ENCODE data around the gene PTPRD. TPM values are rescaled to one million over a fixed set of nuclear protein-coding genes. Genes with fewer than 3 reads are reported as not detected.

The PTPRD gene
- total RNA-seq, 1 donor: 0.52 TPM

DNA sequence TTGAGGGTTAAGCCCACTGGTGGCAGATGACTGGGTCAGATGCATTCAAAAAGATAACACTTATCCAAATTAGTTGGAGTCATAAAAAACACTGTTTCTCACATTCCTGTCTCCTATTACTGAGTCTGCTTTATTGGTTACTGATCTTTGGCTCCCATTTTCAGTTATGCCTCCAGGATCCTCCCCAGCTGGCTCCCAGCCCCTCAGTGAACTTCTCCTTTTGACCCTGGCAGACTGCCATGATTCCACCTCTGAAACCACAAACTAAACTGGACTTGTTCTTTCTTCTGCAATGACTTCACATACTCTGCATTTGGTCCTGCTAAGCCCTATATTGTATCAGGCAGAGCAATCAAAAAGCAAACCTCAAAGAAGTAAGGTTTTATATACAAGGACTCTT is 1952.4 kb downstream of the PTPRD start:
- Histone ChIP-seq H3K4me3 (ENCODE audit: low read length) (no peak overlapping the region), H3K9me3 (ENCODE audit: low read depth, low read length) (no peaks in the 10 kb centered on the region), H3K4me1 (ENCODE audit: insufficient read depth, low read length) (peaks cover 9% of the 10 kb centered on the region), H3K27me3 (ENCODE audit: insufficient read depth, low read length) (no peaks in the 10 kb centered on the region)

DNA sequence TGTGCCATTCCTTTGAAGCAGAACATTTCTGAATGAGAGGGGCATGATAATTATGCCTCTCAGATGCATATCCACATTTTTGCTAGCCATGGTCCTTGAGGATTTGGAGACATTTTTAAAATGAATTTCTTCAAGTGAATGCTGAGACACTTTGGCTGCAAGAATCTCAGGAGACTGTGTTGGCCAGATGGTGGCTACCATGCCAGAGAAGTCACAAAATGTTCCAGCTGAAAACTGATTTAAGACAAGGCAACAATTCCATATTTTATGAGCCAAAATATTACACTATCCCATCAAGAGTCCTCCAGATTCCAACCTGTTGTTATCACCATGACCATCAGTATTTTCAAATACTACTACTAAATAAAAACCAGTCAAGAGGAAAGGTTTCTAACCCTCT is 1953.7 kb downstream of the PTPRD start:
- H3K4me3 ChIP-seq (ENCODE audit: low read length): no peak overlapping the region
- H3K4me1 ChIP-seq (ENCODE audit: insufficient read depth, low read length): peaks cover 11% of the 10 kb centered on the region
- no peaks in the 10 kb centered on the region for H3K9me3 ChIP-seq (ENCODE audit: low read depth, low read length)
- no peaks in the 10 kb centered on the region for H3K27me3 ChIP-seq (ENCODE audit: insufficient read depth, low read length)

DNA sequence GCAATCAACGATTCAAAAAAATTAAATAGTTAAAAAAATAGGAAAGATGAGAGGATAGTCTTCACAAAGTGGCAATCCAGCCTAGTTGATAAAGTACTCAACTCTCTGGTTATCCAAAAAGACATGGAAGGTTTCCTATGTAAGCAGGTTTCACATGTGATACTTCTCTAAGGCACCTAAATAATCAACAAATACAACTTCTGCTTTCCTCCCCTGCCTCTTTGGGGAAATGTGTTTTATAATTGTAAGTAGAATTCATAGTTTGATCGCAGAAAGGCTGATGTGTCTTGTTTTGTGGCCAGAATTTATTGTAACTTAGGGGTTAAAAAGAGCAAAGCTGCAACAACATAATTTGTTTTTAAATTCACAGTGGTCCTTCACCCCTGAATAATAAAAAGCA is 1957.7 kb downstream of the PTPRD start:
- Histone ChIP-seq H3K4me1 (ENCODE audit: insufficient read depth, low read length) (peaks cover 6% of the 10 kb centered on the region), H3K4me3 (ENCODE audit: low read length) (no peak overlapping the region), H3K9me3 (ENCODE audit: low read depth, low read length) (no peaks in the 10 kb centered on the region), H3K27me3 (ENCODE audit: insufficient read depth, low read length) (no peaks in the 10 kb centered on the region)

DNA sequence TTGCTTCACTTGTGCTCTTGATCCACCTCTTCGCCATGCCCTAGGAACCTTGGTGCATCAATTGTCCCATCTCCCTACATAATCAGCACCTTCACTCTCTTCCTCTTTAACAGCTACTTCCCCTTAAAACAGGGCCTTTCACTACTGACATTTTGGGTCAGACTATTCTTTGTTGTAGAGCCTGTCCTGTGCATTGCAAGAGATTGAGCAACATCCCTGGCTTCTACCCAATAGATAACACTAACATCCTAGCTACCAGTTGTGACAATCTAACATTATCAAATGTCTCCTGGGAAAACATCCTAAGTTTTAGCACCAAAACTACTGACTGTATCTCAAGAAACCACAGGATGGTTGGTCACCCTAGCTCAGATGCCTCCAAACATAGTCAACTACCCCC is 1958.9 kb downstream of the PTPRD start:
- H3K9me3 ChIP-seq (ENCODE audit: low read depth, low read length): no peaks in the 10 kb centered on the region
- H3K4me3 ChIP-seq (ENCODE audit: low read length): no peak overlapping the region
- peaks cover 12% of the 10 kb centered on the region for H3K4me1 ChIP-seq (ENCODE audit: insufficient read depth, low read length)
- no peaks in the 10 kb centered on the region for H3K27me3 ChIP-seq (ENCODE audit: insufficient read depth, low read length)

DNA sequence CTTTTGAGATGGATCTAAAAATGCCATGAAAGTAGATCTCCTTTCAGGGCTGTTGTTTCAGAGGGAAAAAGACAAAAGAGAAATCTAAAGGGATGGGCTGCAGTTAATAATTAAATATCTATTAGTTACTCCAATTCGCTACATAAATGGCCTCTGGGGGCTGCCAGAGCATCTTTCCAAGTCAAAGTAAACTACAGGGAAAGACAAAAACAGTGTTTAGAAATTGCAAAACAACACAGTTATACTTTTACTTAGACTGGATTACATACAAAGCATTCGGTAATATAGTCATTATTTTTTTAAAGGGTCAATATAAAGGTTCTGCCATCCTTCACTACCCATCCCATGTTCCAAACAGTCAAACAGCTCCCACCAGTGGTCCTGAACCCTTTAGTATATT is 1959.7 kb downstream of the PTPRD start:
- Histone ChIP-seq H3K27me3 (ENCODE audit: insufficient read depth, low read length) (no peaks in the 10 kb centered on the region), H3K4me1 (ENCODE audit: insufficient read depth, low read length) (peaks cover 18% of the 10 kb centered on the region), H3K9me3 (ENCODE audit: low read depth, low read length) (no peaks in the 10 kb centered on the region), H3K4me3 (ENCODE audit: low read length) (no peak overlapping the region)

DNA sequence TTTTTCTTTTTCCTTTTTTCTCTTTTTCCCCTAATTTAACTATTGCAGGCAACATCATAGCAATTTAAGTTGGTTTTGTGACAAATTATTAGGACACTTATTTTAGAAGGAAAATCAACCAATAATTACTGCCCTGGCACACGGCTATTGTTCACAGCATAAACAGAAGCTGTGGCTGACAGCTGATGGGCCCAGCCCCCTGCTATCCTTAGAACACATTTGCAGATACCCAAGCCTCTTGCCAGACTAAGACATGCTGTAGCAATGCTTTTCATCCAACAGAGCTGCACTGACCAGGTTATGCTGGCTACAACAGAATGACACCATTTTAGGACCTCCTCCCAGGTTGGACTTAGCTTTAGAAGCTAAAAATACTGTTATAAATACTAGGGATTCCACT is 1960.5 kb downstream of the PTPRD start:
- Histone ChIP-seq H3K4me3 (ENCODE audit: low read length) (no peak overlapping the region), H3K4me1 (ENCODE audit: insufficient read depth, low read length) (peaks cover 22% of the 10 kb centered on the region), H3K9me3 (ENCODE audit: low read depth, low read length) (no peaks in the 10 kb centered on the region), H3K27me3 (ENCODE audit: insufficient read depth, low read length) (no peaks in the 10 kb centered on the region)

DNA sequence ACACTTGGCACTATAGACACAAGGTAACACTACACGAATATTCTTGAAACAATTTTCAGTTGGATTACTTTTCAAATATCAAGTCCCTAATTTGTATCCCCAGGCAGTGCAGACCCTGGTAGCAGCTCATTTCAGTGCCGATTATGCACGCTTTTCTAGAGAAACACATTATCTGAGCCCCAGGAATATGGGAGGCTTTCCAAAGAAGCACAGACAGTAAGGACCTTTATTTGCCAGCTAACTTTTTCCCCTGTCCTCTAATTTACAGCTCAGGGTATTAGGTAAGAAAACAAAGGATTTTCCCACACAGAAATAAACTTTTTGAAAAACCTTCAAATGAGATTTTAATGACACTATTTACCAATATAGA is 1961.0 kb downstream of the PTPRD start:
- H3K4me1 ChIP-seq (ENCODE audit: insufficient read depth, low read length): peaks cover 22% of the 10 kb centered on the region
- H3K4me3 ChIP-seq (ENCODE audit: low read length): no peak overlapping the region
- no peaks in the 10 kb centered on the region for H3K9me3 ChIP-seq (ENCODE audit: low read depth, low read length)
- H3K27me3 ChIP-seq (ENCODE audit: insufficient read depth, low read length): no peaks in the 10 kb centered on the region

DNA sequence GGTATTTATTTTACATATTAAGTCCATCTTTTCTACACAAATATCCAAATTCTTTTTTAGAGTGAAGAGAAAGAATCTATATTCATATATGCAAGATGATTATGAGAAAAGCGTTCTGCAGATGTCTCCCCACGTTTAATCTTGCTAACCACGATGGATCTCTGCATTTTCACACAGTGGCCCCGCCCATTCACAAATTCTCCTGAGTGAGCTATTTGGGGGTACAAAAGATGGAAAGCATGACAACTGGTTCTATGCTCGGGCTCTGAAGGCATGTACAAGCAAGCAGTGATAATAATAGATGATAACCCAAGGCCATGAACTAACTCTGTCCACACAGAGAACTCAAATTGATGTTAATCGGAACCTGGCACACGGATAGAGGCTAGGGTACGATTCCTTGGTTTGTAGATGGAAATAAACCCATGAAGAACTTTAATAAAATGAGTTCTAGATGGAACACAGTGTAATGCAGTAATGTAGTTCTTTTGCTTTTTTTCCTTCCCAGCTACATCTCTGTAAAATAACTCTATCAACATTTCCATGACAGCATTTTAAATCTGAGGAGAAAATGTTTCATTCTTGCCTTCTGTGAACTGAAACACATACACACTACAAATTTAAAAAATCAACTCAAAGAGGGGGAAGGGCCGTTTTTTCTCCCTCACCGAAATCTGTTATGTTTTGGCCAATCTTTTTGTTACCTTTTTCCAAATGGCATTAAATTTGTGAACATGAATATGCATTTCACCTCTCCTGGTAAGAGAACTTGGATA is 1961.5 kb downstream of the PTPRD start:
- no peaks in the 10 kb centered on the region for H3K9me3 ChIP-seq (ENCODE audit: low read depth, low read length)

DNA sequence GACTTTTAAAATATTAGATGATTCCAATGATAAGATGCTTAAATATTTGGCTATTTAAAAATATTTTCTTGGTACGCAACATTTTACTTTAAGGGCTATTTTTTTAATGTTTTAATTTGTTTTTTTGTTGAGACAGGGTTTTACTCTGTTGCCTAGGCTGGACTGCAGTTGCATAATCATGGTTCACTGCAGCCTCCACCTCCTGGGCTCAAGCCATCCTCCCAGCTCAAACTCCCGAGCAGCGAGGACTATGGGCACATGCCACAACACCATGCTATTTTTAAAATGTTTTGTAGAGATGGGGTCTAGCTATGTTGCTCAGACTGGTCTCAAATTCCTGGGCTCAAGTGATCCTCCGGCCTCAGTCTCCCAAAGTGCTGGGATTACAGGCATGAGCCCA is 1963.0 kb downstream of the PTPRD start:
- H3K27me3 ChIP-seq (ENCODE audit: insufficient read depth, low read length): no peaks in the 10 kb centered on the region
- H3K9me3 ChIP-seq (ENCODE audit: low read depth, low read length): no peaks in the 10 kb centered on the region
- H3K4me1 ChIP-seq (ENCODE audit: insufficient read depth, low read length): peaks cover 22% of the 10 kb centered on the region
- no peak overlapping the region for H3K4me3 ChIP-seq (ENCODE audit: low read length)

More for the DNA sequence above, 1961.5 kb downstream of the PTPRD start:
- Histone ChIP-seq H3K4me1 (ENCODE audit: insufficient read depth, low read length) (peaks cover 22% of the 10 kb centered on the region), H3K27me3 (ENCODE audit: insufficient read depth, low read length) (no peaks in the 10 kb centered on the region), H3K4me3 (ENCODE audit: low read length) (no peak overlapping the region)

DNA sequence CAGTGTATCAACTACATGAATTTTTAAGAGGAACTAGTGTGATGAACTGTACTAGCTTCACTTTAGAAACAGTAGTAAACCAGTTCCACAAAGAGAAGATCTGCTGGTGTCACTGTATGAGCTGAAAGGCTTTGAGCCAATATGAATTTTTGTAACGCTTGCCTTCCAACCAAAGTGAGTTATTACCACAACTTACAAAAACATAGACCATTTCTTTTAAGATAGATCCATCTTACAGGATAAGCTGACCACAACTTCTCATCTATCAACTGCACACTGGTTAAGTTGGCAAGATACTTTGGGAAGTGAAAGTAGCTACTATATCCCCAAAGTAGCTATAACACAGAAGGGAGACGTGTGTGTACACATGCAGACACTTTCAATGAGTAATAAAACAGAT is 1963.6 kb downstream of the PTPRD start:
- Histone ChIP-seq H3K27me3 (ENCODE audit: insufficient read depth, low read length) (no peaks in the 10 kb centered on the region), H3K4me1 (ENCODE audit: insufficient read depth, low read length) (peaks cover 21% of the 10 kb centered on the region), H3K9me3 (ENCODE audit: low read depth, low read length) (no peaks in the 10 kb centered on the region), H3K4me3 (ENCODE audit: low read length) (no peak overlapping the region)

DNA sequence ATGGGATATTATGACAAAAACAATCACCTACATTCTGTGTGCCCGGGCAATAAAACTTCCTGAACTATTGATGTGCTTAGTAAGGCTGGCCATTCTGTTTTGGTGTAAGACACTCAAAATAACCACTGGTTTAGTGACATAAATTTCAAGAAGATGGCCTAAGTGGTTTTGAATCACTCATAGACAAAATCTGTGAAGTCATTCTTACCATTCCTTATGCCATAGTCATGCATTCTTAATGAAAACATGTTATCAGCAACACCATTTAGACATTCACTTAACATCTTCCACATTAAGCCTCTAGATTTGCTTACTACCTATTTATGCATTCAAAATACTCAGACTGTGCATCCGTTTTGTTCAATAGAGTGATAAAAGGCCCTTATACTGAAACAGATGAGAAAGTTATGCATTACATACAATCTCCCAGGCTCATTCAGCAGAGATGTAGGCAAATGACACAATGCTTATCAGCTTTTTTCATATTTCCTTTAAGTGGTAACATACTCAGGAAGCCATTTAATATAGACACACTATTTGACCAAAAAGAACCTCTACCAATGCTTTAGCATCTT is 1964.4 kb downstream of the PTPRD start:
- no peaks in the 10 kb centered on the region for H3K27me3 ChIP-seq (ENCODE audit: insufficient read depth, low read length)
- peaks cover 17% of the 10 kb centered on the region for H3K4me1 ChIP-seq (ENCODE audit: insufficient read depth, low read length)
- no peak overlapping the region for H3K4me3 ChIP-seq (ENCODE audit: low read length)
- H3K9me3 ChIP-seq (ENCODE audit: low read depth, low read length): no peaks in the 10 kb centered on the region

DNA sequence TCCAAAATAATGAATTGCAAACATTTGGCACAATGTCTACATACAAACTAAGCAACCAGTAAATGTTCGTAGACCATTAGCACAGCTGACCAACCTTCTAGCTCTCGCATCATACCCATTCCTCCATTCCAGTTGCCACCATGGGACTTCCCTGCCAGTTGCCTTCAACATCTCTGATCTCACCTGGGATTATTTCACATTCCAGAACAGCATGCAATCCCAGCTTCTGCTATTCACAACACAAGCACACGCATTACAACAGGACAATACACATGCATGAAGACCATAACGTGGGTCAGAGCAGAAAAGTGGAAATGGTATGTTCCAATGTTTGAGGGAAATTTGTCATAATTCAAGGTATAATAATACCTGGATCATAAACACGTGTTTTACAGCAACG is 1965.0 kb downstream of the PTPRD start:
- Histone ChIP-seq H3K4me1 (ENCODE audit: insufficient read depth, low read length) (peaks cover 17% of the 10 kb centered on the region), H3K9me3 (ENCODE audit: low read depth, low read length) (no peaks in the 10 kb centered on the region), H3K27me3 (ENCODE audit: insufficient read depth, low read length) (no peaks in the 10 kb centered on the region), H3K4me3 (ENCODE audit: low read length) (no peak overlapping the region)

DNA sequence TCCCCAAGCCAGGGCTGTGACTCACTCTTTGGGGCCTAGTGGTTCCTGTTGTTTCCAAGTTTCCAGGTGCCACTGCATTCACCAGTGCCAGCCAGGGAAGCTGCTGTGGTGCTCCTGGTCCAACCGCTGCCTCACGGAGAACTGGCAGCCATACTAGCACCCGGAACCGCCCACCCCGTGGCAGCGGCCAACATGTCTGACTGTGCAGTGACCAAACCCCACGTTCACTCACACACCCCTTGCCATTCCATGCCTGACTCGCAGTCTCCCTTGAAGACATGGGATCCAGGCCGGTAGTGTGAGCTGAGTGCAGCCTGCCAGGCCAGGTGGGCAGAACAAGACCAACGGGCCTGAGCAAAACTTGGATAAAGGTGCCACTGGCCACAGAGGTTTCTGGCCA is 1968.2 kb downstream of the PTPRD start:
- no peaks in the 10 kb centered on the region for H3K27me3 ChIP-seq (ENCODE audit: insufficient read depth, low read length)
- no peak overlapping the region for H3K4me3 ChIP-seq (ENCODE audit: low read length)
- H3K9me3 ChIP-seq (ENCODE audit: low read depth, low read length): no peaks in the 10 kb centered on the region
- H3K4me1 ChIP-seq (ENCODE audit: insufficient read depth, low read length): peaks cover 12% of the 10 kb centered on the region

DNA sequence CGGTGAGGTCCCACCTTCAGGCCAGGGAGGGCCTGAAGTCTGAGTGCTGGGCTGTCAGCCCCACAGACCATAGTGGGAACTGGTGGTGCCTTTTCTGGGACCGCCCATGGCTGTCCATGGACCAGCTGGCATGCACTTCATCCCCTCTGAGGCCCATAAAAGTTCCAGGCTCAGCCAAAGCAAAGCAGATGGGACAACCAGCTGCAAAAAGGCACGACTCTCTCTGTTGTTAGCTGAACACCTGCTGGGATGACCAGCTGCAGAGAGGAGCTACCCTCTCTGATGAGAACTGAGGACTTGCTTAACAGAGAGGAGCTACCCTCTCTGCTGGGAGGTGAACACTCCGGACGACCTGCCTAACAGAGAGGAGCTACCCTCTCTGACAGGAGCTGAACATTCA is 1968.9 kb downstream of the PTPRD start:
- H3K27me3 ChIP-seq (ENCODE audit: insufficient read depth, low read length): no peaks in the 10 kb centered on the region
- H3K4me3 ChIP-seq (ENCODE audit: low read length): no peak overlapping the region
- H3K4me1 ChIP-seq (ENCODE audit: insufficient read depth, low read length): peaks cover 11% of the 10 kb centered on the region
- no peaks in the 10 kb centered on the region for H3K9me3 ChIP-seq (ENCODE audit: low read depth, low read length)

DNA sequence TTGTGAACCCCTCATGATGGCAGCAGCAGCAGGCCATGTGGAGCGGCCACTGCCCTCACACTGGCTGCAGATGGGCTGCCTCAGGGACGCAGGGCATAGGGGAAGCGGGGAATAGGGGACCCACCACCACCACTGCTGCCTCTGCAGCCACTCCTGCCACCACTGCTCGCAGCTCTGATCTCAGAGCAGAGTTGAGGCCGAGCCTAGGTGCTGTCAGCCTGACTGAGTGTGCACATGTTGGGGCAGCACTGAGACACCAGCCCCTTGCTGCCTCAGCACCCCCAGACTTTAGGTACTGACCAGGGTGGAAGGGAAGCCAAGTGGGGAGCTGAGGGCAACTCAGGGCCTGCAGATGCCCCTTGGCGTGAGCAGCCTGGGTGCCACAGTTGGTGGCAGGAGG is 1969.3 kb downstream of the PTPRD start:
- Histone ChIP-seq H3K4me3 (ENCODE audit: low read length) (no peak overlapping the region), H3K27me3 (ENCODE audit: insufficient read depth, low read length) (no peaks in the 10 kb centered on the region), H3K9me3 (ENCODE audit: low read depth, low read length) (no peaks in the 10 kb centered on the region), H3K4me1 (ENCODE audit: insufficient read depth, low read length) (peaks cover 7% of the 10 kb centered on the region)

DNA sequence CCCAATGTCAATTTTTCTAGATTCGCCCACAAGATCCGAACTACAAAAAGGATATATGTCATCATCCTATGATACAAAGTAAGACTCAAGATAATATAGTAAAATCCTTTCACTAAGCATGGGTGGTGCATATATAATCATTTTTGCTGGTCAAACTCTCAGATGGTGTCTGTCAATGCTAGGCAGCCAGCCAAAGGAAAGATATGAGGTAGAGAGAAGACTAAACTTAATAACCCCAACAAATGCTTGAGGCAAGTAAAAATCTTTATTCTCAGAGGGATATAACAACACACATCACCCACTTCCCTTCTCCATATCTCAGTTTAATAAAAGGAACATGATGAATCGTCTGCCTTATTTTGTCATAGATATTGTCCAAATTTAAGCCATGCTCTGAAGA is 1972.0 kb downstream of the PTPRD start:
- H3K27me3 ChIP-seq (ENCODE audit: insufficient read depth, low read length): no peaks in the 10 kb centered on the region
- no peaks in the 10 kb centered on the region for H3K4me1 ChIP-seq (ENCODE audit: insufficient read depth, low read length)
- H3K4me3 ChIP-seq (ENCODE audit: low read length): no peak overlapping the region
- no peaks in the 10 kb centered on the region for H3K9me3 ChIP-seq (ENCODE audit: low read depth, low read length)
